Loucy (cell line): ENCODE measurements around the gene UQCRC1.

ENCODE experiments used
- H2AFZ ChIP-seq: fragments of 200-600 bp; sonication (generic); 2 replicates; pipeline ENCODE4 v1.6.0; 2016; ENCODE audit warnings: antibody characterized with exemption, mild to moderate bottlenecking, low read length, moderate library complexity
- H3F3A ChIP-seq: fragments of 200-600 bp; 2 replicates; pipeline ENCODE4 v1.6.0; 2016; ENCODE audit warnings: antibody characterized with exemption, low read depth, mild to moderate bottlenecking
- H3K27me3 ChIP-seq: fragments of 200-600 bp; sonication (generic); 2 replicates; pipeline ENCODE4 v1.6.1; 2014; ENCODE audit warnings: low read length, mild to moderate bottlenecking; ENCODE audit not compliant: insufficient read depth, poor library complexity, severe bottlenecking
- H3K36me3 ChIP-seq: fragments of 200-600 bp; sonication (generic); 2 replicates; pipeline ENCODE4 v1.6.1; 2016; ENCODE audit warnings: low read length; ENCODE audit not compliant: insufficient read depth
- H3K4me1 ChIP-seq: fragments of 200-600 bp; sonication (generic); 2 replicates; pipeline ENCODE4 v1.5.1; 2014; ENCODE audit warnings: low read length, mild to moderate bottlenecking; ENCODE audit not compliant: insufficient read depth, poor library complexity, severe bottlenecking
- H3K4me2 ChIP-seq: fragments of 200-600 bp; sonication (generic); 2 replicates; pipeline ENCODE4 v1.6.0; 2014; ENCODE audit warnings: antibody characterized with exemption, low read length, low read depth, mild to moderate bottlenecking; ENCODE audit not compliant: poor library complexity, severe bottlenecking
- H3K4me3 ChIP-seq: fragments of 200-600 bp; sonication (generic); 2 replicates; pipeline ENCODE4 v1.5.1; 2014; ENCODE audit warnings: low read length, mild to moderate bottlenecking, mixed read lengths; ENCODE audit not compliant: poor library complexity, severe bottlenecking
- H3K79me2 ChIP-seq: fragments of 200-600 bp; sonication (generic); 2 replicates; pipeline ENCODE4 v1.6.1; 2014; ENCODE audit warnings: low read length; ENCODE audit not compliant: insufficient read depth
- H3K9ac ChIP-seq: fragments of 200-600 bp; sonication (generic); 2 replicates; pipeline ENCODE4 v1.6.0; 2014; ENCODE audit warnings: mild to moderate bottlenecking, low read depth, low read length, moderate library complexity; ENCODE audit not compliant: poor library complexity, severe bottlenecking
- H3K9me2 ChIP-seq: fragments of 200-600 bp; sonication (generic); replicated peaks from 2 replicates; pipeline ENCODE4 v1.6.1; 2016; ENCODE audit warnings: low read depth, low read length, mixed read lengths
- H3K9me3 ChIP-seq: fragments of 200-600 bp; sonication (generic); 2 replicates; pipeline ENCODE4 v1.6.1; 2014; ENCODE audit warnings: mild to moderate bottlenecking, antibody characterized with exemption, low read length, low read depth; ENCODE audit not compliant: insufficient read depth
- H4K20me1 ChIP-seq: fragments of 200-600 bp; sonication (generic); 2 replicates; pipeline ENCODE4 v1.6.0; 2014; ENCODE audit warnings: antibody characterized with exemption, low read length, mild to moderate bottlenecking; ENCODE audit not compliant: insufficient read depth, poor library complexity, severe bottlenecking
- CTCF ChIP-seq: fragments of 200-600 bp; sonication (generic); conservative IDR thresholded peaks from 2 replicates; pipeline ENCODE4 v1.5.1; 2014; ENCODE audit warnings: mild to moderate bottlenecking, antibody characterized with exemption, low read length
- EZH2phosphoT487 ChIP-seq: fragments of 200-600 bp; IDR thresholded peaks from 2 replicates; pipeline ENCODE4 v1.6.1; 2018; ENCODE audit warnings: antibody characterized with exemption, mild to moderate bottlenecking, moderate library complexity, borderline replicate concordance

UQCRC1 gene

GRCh38 chr3:48633743-48634142 lies 24.3 kb upstream of the UQCRC1 start:
- Histone ChIP-seq H3K9me2 (no peaks in the 10 kb centered on the region), H2AFZ (no peak overlapping the region), H3K4me2 (peak overlapping the region; percentile 97), H3F3A (no peaks in the 10 kb centered on the region), H4K20me1 (peaks cover 18% of the 10 kb centered on the region), H3K9ac (peak overlapping the region; percentile 93), H3K36me3 (peaks cover 21% of the 10 kb centered on the region; the same call in 1 of the 2 replicates), H3K4me3 (peak overlapping the region; percentile 90), H3K79me2 (peaks cover 40% of the 10 kb centered on the region), H3K9me3 (no peaks in the 10 kb centered on the region), H3K27me3 (no peaks in the 10 kb centered on the region), H3K4me1 (peaks cover 23% of the 10 kb centered on the region)
- no peak for TF ChIP-seq EZH2phosphoT487
- TF ChIP-seq CTCF = no peak

GRCh38 chr3:48633256-48633655 lies 23.8 kb upstream of the UQCRC1 start:
- no peak for TF ChIP-seq EZH2phosphoT487
- no peak for TF ChIP-seq CTCF
- peak overlapping the region; percentile 97 for H3K4me2 ChIP-seq
- H3K4me3 ChIP-seq = no peak overlapping the region
- H3K36me3 ChIP-seq = peaks cover 26% of the 10 kb centered on the region; the same call in 1 of the 2 replicates
- peaks cover 40% of the 10 kb centered on the region for H3K79me2 ChIP-seq
- peaks cover 18% of the 10 kb centered on the region for H4K20me1 ChIP-seq
- H3K27me3 ChIP-seq = no peaks in the 10 kb centered on the region
- H3K4me1 ChIP-seq = peaks cover 23% of the 10 kb centered on the region
- no peaks in the 10 kb centered on the region for H3K9me2 ChIP-seq
- H3F3A ChIP-seq = no peaks in the 10 kb centered on the region
- H3K9me3 ChIP-seq = no peaks in the 10 kb centered on the region
- peak overlapping the region; percentile 93 for H3K9ac ChIP-seq
- no peak overlapping the region for H2AFZ ChIP-seq

- peaks cover 39% of the 10 kb centered on the region; the same call in 1 of the 2 replicates for H3K36me3 ChIP-seq
- no peak for TF ChIP-seq EZH2phosphoT487
- TF ChIP-seq CTCF = no peak
- H3K27me3 ChIP-seq = no peaks in the 10 kb centered on the region
- H3K4me1 ChIP-seq = peaks cover 23% of the 10 kb centered on the region
- no peak overlapping the region for H2AFZ ChIP-seq
- H3K9ac ChIP-seq = no peak overlapping the region
- peak overlapping the region; percentile 4 for H3K4me2 ChIP-seq
- peaks cover 18% of the 10 kb centered on the region for H4K20me1 ChIP-seq
- H3F3A ChIP-seq = no peaks in the 10 kb centered on the region
- peaks cover 40% of the 10 kb centered on the region for H3K79me2 ChIP-seq
- H3K9me3 ChIP-seq = no peaks in the 10 kb centered on the region
- H3K9me2 ChIP-seq = no peaks in the 10 kb centered on the region
- H3K4me3 ChIP-seq = no peak overlapping the region
Observed at GRCh38 chr3:48631516-48632448, 22.3 kb upstream of the UQCRC1 start.
